ENCODE measurements around the gene CBX2.
"Not testable (repeated sequence)": the region's sequence is repeated elsewhere in the genome, so short reads cannot be mapped to it uniquely, and the experiment has no call there.

Gene CBX2

DNA sequence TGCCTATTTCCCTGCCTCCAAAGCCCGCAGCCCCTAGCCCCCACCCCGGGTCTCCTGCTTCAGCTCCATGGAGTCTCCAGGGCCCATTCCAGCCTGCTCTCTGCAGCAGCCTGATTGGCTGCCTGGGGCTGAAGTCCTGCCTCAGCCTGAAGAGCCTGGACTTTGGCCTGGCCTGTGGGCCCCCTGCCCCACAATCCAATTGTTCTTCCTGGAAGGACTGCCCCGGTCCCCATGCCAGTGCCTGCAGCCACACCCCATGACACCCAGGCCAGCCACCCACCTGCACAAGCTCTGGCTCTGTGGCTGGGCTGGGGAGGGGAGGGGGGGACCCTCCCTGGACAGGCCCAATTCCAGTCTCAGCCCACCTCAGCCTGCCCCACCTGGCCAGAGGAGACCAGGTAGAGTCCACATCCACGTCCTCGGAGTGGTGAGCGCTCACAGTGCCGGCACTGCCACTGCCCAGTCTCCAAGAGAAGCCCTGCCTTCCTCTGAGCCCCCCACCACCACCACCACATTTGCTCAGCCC is 34.9 kb upstream of the CBX2 start:
- DNase-seq (ENCODE audit: low read depth in 2 of 2): no peak

DNA sequence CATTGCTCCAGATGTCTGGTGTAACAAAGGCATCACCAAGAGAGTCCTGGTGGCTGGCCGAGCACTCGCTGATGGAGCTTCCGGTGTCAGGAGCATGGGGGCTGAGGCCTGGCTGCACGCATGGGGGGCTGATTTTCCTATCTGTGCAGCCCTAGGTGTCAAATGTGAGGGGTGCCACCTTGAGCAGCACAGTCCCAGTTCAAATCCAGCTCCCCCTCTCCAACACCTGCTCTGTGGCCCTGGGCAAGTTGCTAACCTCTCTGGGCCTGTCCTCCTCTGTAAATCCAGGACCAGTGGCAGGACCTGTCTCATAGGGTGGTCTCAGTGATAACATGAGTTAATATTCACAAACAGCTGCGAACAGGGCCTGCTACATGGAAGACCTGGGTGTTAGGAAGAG is 34.3 kb upstream of the CBX2 start:
- no peak for DNase-seq (ENCODE audit: low read depth in 2 of 2)

DNA sequence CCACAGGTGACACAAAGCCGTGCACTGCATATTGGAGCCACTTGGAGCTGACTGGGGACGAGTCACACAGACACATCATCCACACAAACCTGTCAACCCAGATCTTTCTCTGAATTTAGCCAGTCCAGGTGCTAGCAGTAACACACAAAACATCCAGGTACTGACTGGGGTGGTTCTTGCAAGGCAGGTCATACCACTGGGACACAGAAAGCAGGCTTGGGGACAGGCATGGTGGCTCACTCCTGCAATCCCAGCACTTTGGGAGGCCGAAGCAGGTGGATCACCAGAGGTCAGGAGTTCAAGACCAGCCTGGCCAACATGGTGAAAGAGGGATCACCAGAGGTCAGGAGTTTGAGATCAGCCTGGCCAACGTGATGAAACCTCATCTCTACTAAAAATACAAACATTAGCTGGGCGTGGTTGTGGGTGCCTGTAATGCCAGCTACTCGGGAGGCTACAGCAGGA is 32.3 kb upstream of the CBX2 start:
- no peak for DNase-seq (ENCODE audit: low read depth in 2 of 2)

DNA sequence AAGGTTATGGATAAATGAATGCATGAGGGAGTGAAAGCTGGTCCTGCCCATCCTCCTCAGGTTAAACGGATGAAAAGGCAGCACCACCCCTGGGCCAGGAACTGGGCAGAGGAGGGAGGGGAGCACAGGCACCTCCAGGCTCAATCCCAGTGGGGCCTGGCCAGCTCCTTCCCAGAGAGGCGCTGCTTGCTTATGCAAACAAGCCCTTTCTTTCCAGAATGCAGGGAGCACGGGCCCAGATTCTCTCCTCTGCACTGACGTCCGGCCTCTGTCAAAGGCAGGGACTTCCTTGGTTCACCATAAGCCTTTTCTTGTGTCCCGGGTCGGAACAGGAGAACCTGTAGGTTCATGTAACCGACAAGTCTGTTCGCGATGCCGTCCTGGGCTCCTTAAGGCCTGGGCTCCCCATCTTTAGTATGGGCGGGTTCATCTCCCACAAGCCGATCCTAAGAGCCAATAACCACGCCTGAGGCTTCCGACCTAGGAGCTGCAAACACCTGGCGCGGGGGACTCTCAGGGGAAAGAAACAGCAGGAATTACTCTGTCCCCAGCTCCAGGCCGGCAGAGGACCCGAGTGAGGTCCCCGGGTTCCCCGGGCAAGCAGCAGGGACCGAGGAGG is 30.9 kb upstream of the CBX2 start:
- no peak for DNase-seq (ENCODE audit: low read depth in 2 of 2)

DNA sequence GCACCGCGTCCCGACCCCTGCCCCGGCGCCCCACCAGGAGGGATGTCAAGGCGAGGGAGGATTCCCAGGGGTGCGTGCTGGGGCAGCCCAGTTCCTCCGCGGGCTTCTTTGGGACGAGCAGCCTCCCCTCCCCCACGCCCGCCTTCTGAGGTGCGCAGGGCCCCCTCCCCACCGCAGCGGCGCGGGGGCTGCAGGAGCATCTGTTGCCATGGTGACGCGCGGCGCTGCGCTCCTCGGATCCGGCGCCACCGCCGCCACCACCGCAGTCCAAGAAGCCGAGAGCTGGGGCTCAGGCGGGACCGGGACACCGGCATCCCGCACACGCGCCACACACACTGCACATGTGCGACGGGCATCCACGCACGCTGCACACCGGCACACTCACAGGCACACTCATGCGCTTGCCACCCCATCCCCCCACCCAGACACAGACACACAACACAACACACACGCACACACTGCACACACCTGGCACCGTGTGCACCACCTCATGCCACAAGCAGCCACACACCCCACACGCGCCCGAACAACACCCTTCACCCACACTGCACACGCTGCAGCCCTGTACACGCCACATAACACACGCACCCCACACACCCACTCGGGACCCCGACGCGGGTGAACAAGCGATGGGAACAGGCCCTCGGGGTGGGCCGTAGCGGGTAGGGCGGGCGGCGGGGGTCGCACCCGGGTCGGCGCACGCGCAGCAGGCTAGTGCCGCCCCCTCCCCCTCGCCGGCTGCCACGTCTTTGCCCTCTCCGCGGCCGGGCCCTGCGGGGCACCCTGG is 30.2 kb upstream of the CBX2 start:
- no peak for DNase-seq (ENCODE audit: low read depth in 2 of 2)

DNA sequence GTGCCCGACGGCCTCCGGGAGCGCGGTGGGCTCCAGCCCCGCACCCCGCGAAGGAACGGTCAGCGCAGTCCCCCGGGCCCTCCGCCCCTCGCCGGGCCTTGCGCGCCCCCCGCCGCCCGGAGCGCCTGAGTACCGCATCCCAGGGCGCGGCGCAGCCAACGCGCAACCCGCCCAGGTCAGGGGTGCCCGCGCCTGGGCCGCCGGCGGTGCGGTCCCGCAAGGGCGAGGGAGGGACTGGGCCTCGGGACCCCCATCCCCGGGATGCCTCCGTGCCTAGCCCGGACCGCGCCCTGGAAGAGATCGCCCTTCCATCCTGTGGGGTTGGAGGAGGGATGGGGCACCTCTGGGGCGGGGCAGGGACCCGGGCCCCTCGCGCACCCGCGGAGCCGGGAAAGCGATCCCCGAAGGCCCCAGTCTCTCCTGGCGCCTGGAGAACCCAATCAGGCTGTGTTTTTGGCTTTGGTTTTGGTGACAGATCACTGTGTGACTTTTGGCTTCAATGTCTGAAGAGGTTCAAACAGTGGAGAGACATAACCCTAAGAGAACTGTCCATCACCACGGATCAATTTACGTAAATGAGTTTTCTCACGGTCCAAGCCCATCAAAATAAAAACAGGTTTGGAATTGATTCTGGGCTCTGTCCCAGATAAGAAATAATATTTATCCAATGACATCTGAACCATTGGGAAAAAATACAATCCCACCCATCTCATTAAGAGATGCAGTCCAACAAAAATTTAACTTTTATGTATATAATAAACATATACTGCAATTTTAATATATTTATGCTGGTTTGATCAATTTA is 29.5 kb upstream of the CBX2 start:
- no peak for DNase-seq (ENCODE audit: low read depth in 2 of 2)

DNA sequence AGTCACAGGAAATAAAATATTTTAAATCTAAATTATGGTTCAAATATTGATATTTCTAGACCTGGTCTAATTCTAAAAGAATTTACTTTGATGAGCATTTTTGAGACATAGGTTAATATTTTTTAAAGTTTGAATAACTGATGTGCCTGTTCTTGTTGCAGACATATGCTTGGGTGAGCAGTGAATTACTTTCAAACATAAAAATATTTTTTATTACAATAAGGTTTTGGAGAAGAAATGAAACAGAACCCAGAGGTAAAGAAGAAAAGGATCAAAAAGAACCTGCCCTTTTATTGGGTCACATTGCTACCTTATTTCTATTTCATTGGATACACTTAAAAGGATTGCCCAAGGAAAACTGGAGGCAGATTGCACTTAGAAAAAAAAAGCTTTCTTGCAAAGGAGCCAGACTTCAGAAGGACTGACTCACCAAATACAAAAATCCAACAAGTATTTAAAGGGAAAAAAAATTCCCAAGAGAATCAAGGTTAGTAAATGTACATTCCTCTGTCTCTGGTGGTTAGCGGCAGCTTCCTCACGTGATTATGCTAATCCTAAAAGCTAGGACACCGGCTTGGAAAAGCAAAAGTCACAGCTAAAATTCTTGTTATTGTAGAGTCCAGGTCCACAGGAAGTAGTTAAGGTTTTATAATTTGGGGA is 28.7 kb upstream of the CBX2 start:
- DNase-seq (ENCODE audit: low read depth in 2 of 2): no peak

DNA sequence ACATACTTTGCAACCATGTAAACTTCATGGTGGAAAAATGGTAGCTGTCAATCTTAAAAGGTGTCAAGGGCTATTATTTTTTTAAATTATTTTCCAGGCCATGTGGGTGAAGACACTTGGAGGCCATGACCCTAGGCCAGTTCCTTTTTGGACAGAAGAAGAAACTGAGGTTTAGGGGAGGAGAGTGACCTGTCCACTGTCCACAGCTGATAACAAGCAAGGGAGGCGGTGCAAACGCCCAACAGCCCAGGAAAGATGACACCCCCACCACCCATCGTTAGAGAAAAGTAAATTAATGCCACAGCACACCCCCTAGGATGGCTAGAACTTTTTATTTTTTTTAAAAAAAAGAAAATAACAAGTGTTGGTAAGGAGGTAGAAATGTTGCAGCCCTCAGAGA is 28.0 kb upstream of the CBX2 start:
- DNase-seq (ENCODE audit: low read depth in 2 of 2): no peak

DNA sequence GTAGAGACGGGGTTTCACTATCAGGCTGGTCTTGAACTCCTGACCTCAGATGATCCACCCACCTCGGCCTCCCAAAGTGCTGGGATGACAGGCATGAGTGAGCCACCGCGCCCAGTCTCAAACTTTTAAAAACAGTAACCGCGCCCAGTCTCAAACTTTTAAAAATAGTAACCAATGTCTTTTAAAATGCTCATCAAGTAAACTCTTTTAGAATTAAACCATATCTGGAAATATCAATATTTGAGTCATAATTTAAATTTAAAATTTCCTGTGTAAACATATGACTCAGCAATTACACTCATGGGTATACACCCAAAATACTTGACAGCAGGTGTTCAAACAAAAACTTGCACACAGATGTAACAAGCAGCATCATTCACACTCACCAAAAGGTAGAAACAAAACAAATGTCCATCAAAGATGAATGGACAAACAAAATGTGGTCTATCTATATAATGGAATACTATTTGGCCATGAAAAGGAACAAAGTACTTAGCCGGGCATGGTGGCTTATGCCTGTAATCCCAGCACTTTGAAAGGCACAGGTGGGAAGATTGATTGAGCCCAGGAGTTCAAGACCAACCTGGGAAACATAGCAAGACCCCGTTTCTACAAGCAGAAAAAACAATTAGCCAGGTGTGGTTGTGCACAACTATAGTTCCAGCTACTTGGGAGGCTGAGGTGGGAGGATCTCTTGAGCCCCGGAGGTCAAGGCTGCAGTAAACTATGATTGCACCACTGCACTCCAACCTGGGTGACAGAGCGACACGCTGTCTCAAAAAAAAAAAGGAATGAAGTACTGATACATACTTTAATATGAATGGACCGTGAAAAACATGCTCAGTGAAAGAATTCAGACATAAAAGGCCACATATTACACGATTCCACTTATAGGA is 27.1 kb upstream of the CBX2 start:
- no peak for DNase-seq (ENCODE audit: low read depth in 2 of 2)

DNA sequence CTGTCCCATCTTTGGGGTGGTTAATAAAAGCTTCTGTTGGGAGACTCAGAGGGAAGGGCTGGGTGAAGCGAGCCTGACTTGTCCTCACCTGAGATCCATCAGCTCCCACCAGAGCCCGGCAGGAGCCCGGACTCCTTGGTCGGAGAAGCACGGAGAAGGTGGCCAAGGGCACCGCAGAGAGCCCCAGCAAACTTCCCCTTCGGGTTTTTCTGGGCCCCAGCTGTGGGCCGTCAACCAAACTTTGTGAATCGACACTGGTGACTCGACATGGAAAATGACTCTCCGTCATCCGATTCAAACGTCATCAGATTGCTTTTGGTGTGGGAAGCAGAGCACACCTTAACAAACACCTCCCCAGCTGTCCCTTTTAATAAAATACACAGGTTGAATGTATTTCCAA is 25.8 kb upstream of the CBX2 start:
- peak in 1 of 2 donors; percentile 2 for DNase-seq (ENCODE audit: low read depth in 2 of 2)

DNA sequence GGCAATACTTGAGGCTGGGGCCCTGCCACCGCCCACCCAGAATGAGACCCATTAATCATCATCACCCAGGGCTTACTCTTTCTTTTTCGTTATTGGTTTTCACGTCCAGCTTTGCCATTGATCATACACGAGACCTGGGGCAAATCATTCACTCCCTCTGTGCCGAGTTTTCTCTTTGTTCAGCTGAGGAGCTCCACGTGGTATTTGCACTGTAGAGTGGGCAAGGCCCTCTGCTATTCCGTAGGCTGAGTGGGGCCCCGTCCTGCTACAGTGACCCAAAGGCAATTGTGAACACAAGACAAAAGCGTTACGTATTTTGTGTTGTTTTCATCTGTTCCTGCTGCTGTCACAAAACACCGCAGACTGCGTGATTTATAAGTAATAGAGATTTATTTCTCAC is 23.6 kb upstream of the CBX2 start:
- no peak for DNase-seq (ENCODE audit: low read depth in 2 of 2)

DNA sequence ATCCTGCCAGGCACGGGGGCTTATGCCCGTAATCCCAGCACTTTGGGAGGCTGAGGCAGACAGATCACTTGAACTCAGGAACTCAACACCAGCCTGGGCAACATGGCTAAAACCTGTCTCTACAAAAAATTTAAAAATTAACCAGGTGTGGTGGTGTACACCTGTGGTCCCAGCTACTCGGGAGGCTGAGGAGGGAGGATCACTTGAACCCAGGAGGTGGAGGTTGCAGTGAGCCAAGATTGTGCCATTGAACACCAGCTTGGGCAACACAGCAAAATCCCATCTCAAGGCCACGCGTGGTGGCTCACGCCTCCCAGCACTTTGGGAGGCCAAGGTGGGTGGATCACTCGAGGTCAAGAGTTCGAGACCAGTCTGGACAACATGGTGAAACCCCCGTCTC is 23.0 kb upstream of the CBX2 start:
- DNase-seq (ENCODE audit: low read depth in 2 of 2): not testable (repeated sequence)

DNA sequence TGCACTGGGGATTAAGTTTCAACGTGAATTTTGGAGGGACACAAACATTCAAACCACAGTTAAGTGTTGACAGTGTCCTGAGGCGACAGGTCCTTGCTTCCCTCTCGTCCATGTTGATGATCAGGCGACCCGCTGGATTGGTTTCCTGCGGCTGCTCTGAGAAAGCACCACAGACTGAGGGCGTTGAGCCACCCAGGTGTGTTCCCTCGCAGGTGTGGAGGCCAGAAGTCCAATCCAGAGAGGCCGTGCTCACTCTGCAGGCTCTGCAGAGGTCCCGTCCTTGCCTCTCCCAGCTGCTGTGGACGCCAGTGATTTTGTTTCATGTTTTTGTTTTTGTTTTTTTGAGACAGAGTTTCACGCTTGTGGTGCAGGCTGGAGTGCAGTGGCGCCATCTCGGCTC is 22.4 kb upstream of the CBX2 start:
- DNase-seq (ENCODE audit: low read depth in 2 of 2): no peak

DNA sequence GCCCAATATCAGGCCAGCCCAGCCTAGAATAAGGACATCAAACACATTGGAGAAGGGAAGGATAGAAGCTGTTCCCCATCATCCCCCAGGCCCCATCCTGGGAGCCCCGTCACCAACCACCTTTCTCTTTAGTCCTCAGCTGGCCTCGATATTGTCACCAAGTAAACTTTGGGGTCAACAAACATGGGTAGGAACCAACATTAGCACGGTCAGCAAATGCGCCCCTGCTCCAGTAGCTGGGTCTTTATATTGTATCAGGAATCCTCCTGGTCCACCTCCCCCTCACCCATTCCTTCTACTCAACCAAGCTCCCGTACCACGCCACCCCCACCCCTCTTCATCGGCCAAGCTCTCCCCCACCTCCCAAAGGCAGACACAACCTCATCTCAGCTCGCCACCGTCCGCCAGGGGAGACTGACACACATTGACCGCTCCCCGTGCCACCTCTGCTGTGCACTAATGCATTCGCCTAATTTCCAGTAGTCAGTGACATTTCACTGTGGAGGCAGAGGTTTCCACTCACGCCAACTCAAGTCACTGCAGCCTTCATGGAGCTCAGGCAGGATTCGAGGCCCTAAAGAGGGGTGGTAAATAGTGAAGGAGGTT is 20.7 kb upstream of the CBX2 start:
- DNase-seq (ENCODE audit: low read depth in 2 of 2): no peak

DNA sequence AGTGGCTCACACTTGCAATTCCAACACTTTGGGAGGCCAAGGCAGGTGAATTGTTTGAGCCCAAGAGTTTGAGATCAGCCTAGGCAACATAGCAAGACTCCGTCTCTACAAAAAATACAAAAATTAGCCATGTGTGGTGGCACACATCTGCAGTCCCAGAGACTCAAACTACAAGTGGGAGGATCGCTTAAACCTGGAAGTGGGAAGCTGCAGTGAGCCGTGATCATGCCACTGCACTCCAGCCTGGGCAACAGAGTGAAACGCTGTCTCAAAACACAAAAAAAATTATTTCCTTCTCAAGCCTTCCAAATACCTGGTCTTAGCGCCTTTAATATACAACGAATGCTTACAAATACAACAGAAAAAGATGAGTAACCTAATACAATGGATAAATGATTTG is 19.7 kb upstream of the CBX2 start:
- no peak for DNase-seq (ENCODE audit: low read depth in 2 of 2)

DNA sequence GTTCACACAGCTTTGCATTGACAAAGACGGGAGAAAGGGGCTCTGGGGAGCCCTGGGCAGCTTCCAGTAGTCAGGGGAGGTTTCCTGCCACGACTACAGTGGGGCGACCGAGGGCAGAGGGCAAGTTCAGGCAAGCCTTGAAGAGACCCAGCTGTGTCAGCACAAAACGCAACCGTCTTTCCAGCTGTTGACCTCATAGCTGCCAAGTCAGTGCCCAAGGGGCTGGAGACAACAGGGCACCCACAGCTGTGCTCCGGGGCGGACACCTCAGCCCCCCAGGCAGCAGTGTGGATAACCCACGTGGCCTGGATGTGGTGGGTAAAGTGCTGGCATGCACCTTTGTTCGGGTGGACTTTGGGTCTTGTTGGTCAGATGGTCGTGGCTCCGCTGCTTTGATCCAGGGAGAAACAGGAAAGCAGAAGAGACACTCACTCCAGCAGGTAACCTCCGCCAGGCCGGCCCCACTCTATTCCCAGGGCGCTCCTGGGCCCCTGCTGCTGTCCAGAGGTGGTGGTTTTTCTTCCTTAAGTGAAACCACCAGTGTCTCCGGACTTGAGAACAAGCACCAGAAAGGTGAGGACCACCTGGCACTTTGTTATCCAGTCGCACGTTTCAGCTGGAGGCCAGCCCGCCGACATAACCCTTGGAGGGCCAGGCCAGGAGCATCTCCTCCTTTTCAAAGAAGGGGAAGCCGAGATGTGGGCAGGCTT is 17.6 kb upstream of the CBX2 start:
- DNase-seq (ENCODE audit: low read depth in 2 of 2): no peak

DNA sequence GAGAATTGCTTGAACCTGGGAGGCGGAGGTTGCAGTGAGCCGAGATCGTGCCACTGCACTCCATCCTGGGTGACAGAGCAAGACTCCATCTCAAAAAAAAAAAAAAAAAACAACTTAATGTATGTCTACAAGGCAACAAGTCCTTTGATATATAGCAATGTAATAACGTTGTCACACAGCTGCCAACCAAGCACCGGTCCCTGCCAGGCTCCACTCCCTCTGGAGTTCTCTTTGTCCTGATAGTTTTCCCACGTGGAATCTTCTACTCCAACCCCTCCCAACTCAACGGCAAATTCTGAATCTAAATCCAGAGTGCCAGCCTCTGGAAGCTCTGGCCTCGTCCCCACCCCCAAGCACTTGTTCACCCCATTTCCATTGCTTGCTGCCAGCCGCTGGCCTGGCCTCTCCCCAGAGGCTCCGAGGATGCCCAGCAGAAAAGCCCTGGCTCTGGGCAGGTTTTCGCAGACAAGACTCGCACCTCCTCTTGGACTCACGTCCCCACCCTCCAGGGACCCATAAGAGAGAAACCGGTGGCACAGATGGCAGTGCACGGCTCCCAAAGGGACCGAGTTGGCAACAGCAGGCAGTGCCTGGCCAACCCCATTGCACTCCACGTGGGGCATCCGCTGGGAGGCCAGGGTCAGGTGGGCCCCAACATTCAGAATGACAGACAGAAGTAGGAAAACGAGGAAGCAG is 15.9 kb upstream of the CBX2 start:
- no peak for DNase-seq (ENCODE audit: low read depth in 2 of 2)

DNA sequence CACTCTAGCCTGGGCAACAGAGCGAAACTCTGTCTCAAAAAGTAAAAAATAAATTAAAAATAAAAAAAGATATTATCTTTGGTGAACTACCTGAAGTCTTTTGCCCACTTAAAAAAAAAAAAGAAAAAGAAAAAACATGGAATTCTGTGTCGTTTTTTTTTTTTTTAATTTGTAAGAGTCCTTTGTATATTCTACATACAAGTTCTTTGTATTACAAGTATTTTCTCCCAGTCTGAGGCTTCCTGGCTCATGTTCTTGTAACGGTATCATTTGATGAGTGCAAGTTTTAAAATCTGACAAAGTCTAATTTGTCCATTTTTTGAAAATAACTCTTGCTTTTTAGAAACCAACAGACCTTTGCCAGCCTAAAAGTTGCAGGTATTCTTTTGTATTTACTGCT is 12.2 kb upstream of the CBX2 start:
- DNase-seq (ENCODE audit: low read depth in 2 of 2): no peak

Measured in stimulated activated CD8-positive, alpha-beta memory T cell treated with anti-CD3 and anti-CD28 coated beads, Interleukin-7, amount 100 ng/mL, for 4 hours (primary cell).